ENCODE measurements around the gene SERPINB10.

DNA sequence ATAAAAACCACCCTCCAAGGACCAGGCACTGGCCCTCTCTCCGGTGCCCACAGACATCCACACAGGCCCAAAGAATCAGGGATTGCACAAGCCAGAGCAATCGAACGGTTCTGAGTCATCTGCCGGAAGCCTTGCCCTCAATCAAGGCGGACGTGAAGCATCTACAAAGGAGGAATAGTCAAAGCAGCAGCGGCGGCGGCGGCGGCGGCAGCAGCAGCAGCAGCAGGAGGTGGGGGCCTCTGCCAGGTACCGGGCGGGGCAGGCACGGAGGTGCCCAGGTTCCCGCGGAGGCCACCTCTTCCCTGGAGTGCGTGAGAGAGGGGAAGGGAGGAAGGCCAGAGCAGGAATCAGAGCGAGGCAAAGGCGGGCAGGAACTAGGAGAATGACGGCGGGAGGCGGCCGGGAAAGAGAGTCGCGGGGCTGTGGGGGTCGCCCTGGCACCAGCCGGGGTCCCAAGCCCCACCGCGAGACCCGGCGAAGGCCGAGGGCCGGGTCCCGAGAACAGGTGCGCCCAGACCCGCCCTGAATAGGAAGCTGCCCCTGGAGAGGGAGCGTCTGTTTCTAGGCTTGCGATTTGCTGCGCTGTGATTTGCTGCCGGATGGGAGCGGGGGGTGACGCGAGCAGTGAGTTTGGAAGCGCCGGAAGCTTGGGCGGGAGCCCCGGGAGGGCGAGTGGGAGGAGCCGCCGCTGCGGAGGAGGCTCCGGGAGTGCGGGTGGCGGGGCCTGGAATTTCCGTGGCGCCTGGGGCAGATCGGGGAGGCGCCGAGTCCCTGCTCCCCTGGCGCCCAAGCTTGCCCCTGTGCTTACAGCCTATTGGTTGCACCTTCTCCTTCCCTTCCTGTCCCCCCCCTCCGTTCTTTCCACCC, 62.4 kb downstream of the SERPINB10 start, which contains the start of gene SERPINB8:
- TF ChIP-seq, protein P1, sequence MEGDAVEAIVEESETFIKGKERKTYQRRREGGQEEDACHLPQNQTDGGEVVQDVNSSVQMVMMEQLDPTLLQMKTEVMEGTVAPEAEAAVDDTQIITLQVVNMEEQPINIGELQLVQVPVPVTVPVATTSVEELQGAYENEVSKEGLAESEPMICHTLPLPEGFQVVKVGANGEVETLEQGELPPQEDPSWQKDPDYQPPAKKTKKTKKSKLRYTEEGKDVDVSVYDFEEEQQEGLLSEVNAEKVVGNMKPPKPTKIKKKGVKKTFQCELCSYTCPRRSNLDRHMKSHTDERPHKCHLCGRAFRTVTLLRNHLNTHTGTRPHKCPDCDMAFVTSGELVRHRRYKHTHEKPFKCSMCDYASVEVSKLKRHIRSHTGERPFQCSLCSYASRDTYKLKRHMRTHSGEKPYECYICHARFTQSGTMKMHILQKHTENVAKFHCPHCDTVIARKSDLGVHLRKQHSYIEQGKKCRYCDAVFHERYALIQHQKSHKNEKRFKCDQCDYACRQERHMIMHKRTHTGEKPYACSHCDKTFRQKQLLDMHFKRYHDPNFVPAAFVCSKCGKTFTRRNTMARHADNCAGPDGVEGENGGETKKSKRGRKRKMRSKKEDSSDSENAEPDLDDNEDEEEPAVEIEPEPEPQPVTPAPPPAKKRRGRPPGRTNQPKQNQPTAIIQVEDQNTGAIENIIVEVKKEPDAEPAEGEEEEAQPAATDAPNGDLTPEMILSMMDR (IDR thresholded peaks at IDR 0.05; ENCODE audit: borderline replicate concordance, extremely low read depth, low read length, poor library complexity, severe bottlenecking): no peak
- no peak for TF ChIP-seq EZH2 (IDR thresholded peaks at IDR 0.05; ENCODE audit: borderline replicate concordance, low read depth, low read length, severe bottlenecking)
